OCI-LY7 (cell line): ENCODE results near the gene SLC9C2. TPM values are rescaled to one million over a fixed set of nuclear protein-coding genes. Genes with fewer than 3 reads are reported as not detected.

Source experiments
- BruUV-seq: library from RNA; stranded (reverse); fragments of 400-500 nt; replicated peaks from 2 replicates; lab custom pipeline; 2021; lab: Mats Ljungman, UMichigan
- CTCF ChIA-PET: fragments of 300-600 bp; sonication (Branson Sonifier 250); formaldehyde crosslinking; loops from one replicate; lab custom pipeline; 2022; ENCODE audit warnings: antibody characterized with exemption; ENCODE audit not compliant: unreplicated experiment; lab: Charles Lee
- POLR2A ChIA-PET: fragments of 300-600 bp; sonication (Branson Sonifier 250); formaldehyde crosslinking; loops from one replicate; lab custom pipeline; 2022; ENCODE audit warnings: antibody characterized with exemption; lab: Charles Lee
- DNase-seq: peaks from one replicate; pipeline ENCODE4 v3.0.0-alpha.2; 2015; ENCODE audit warnings: low spot score
- H2AFZ ChIP-seq: fragments of 200-600 bp; sonication (generic), shearing (Covaris generic); 2 replicates; pipeline ENCODE4 v1.6.1; 2014; ENCODE audit warnings: mild to moderate bottlenecking, antibody characterized with exemption, low read length, moderate library complexity
- H3K27ac ChIP-seq: fragments of 200-600 bp; sonication (generic); 2 replicates; pipeline ENCODE4 v1.5.1; 2014; ENCODE audit warnings: mixed run types, low read depth, mild to moderate bottlenecking, moderate library complexity, low read length, inconsistent platforms; ENCODE audit not compliant: poor library complexity, severe bottlenecking
- H3K36me3 ChIP-seq: fragments of 200-600 bp; sonication (generic); 2 replicates; pipeline ENCODE4 v1.6.1; 2014; ENCODE audit warnings: mild to moderate bottlenecking, antibody characterized with exemption, low read length, moderate library complexity, mixed read lengths; ENCODE audit not compliant: insufficient read depth
- H3K4me1 ChIP-seq: fragments of 200-600 bp; sonication (generic); 2 replicates; pipeline ENCODE4 v1.5.1; 2014; ENCODE audit warnings: mild to moderate bottlenecking, low read length; ENCODE audit not compliant: insufficient read depth, poor library complexity, severe bottlenecking
- H3K4me2 ChIP-seq: fragments of 200-600 bp; sonication (generic); 2 replicates; pipeline ENCODE4 v1.6.1; 2014; ENCODE audit warnings: mild to moderate bottlenecking, low read length
- H3K4me3 ChIP-seq: fragments of 200-600 bp; sonication (generic); 2 replicates; pipeline ENCODE4 v1.5.1; 2014; ENCODE audit warnings: mild to moderate bottlenecking, low read depth, low read length; ENCODE audit not compliant: poor library complexity, severe bottlenecking
- H3K79me2 ChIP-seq: fragments of 200-600 bp; sonication (generic); 2 replicates; pipeline ENCODE4 v1.6.1; 2016; ENCODE audit warnings: low read depth, mild to moderate bottlenecking, low read length, moderate library complexity, mixed read lengths; ENCODE audit not compliant: insufficient read depth
- H3K9me2 ChIP-seq: fragments of 200-600 bp; sonication (generic); 2 replicates; pipeline ENCODE4 v1.6.1; 2016; ENCODE audit warnings: mild to moderate bottlenecking, low read length, mixed read lengths; ENCODE audit not compliant: insufficient read depth
- H3K9me3 ChIP-seq: fragments of 200-600 bp; sonication (generic); 2 replicates; pipeline ENCODE4 v1.6.1; 2014; ENCODE audit warnings: mild to moderate bottlenecking, mixed run types, low read length, mixed read lengths
- H4K20me1 ChIP-seq: fragments of 200-600 bp; sonication (generic); 2 replicates; pipeline ENCODE4 v1.6.1; 2014; ENCODE audit warnings: mild to moderate bottlenecking, antibody characterized with exemption, low read length, moderate library complexity, mixed read lengths; ENCODE audit not compliant: insufficient read depth
- EZH2phosphoT487 ChIP-seq: fragments of 200-600 bp; sonication (generic); IDR thresholded peaks from 2 replicates; pipeline ENCODE4 v1.6.1; 2018; ENCODE audit warnings: low read depth, borderline replicate concordance, mild to moderate bottlenecking, mixed run types, antibody characterized with exemption, low read length, moderate library complexity, mixed read lengths
- intact Hi-C: fragments of 100-400 bp; cut with micrococcal nuclease; formaldehyde crosslinking; loops from one replicate; pipeline ENCODE4 v1.10.0; 2022; ENCODE audit not compliant: unreplicated experiment
- total RNA-seq, 2 experiments: library from RNA; depleted of rRNA in 1 of 2; stranded (reverse); fragments of >200 nt in 1 of 2; shearing (Covaris generic) in 1 of 2; gene quantifications; 2 replicates each; pipeline ENCODE4 v1.2.3, GENCODE V29; 2014 to 2022
- TF ChIP-seq, protein P1 (sequence below): fragments of 200-600 bp; sonication (generic); conservative IDR thresholded peaks from 2 replicates; pipeline ENCODE4 v1.5.1; 2014; ENCODE audit warnings: mild to moderate bottlenecking, antibody characterized with exemption, low read length, moderate library complexity, mixed read lengths

SLC9C2 gene
- total RNA-seq, 2 experiments from 2014 or later = not detected

DNA sequence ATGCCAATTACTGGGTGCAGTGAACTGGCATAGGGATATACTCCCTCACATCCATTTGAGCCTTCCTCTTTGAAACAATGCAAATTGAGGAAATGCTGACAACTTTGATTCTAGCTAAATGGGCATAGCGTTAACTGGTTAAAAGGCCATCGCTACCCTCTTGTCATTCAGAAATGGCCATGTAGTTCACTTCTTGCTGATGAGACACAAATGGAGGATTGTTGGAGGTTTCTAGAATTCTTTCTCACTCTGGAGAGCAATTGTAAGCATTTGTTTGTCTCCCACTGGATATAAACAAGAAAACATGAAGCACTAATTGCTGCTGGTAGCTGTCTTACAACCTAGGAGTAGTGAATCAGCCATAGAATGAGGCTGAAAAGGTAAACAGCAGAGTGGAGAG lies 111.4 kb downstream of the SLC9C2 start:
- Histone ChIP-seq H2AFZ (no peak overlapping the region), H3K4me1 (no peaks in the 10 kb centered on the region), H3K4me2 (no peak overlapping the region), H3K4me3 (no peak overlapping the region), H3K79me2 (no peaks in the 10 kb centered on the region), H3K9me2 (no peaks in the 10 kb centered on the region), H3K9me3 (no peaks in the 10 kb centered on the region), H3K27ac (no peak overlapping the region), H3K36me3 (peaks cover 35% of the 10 kb centered on the region), H4K20me1 (no peaks in the 10 kb centered on the region)
- DNase-seq = no peak
- ChIA-PET CTCF (interaction anchor here (0.6 kb wide), 1 partner anchor 15 kb away, joined by 3 read pairs; no protein-coding TSS in a partner anchor), POLR2A (interaction anchor here (2.2 kb wide), 1 partner anchor 13 kb away, joined by 6 read pairs; no protein-coding TSS in a partner anchor)
- intact Hi-C loops = no loop called here
- no TSS peak for BruUV-seq
- no peak for TF ChIP-seq EZH2phosphoT487
- TF ChIP-seq, protein P1, sequence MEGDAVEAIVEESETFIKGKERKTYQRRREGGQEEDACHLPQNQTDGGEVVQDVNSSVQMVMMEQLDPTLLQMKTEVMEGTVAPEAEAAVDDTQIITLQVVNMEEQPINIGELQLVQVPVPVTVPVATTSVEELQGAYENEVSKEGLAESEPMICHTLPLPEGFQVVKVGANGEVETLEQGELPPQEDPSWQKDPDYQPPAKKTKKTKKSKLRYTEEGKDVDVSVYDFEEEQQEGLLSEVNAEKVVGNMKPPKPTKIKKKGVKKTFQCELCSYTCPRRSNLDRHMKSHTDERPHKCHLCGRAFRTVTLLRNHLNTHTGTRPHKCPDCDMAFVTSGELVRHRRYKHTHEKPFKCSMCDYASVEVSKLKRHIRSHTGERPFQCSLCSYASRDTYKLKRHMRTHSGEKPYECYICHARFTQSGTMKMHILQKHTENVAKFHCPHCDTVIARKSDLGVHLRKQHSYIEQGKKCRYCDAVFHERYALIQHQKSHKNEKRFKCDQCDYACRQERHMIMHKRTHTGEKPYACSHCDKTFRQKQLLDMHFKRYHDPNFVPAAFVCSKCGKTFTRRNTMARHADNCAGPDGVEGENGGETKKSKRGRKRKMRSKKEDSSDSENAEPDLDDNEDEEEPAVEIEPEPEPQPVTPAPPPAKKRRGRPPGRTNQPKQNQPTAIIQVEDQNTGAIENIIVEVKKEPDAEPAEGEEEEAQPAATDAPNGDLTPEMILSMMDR = no peak

DNA sequence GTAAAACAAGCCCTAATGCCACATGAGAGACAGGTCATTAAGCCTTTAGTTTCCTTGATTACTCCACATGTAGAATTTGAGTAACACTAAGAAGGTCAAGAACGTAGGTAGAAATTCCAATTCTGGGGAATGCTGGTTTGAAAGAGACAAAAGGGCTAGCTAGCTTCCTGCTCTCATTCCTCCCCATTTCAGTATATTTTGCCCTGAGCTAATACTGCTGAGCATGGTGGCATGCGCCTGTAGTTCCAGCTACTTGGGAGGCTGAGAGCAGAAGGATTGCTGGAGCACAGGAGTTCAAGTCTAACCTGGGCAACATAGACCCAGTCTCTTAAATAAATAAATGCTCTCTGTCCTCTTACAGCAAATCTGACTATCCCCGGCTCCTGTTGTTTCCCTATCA lies 112.9 kb downstream of the SLC9C2 start:
- Histone ChIP-seq H4K20me1 (no peaks in the 10 kb centered on the region), H3K4me3 (no peak overlapping the region), H3K36me3 (peaks cover 51% of the 10 kb centered on the region), H3K4me1 (no peaks in the 10 kb centered on the region), H3K9me3 (no peaks in the 10 kb centered on the region), H3K79me2 (no peaks in the 10 kb centered on the region), H3K9me2 (no peaks in the 10 kb centered on the region), H3K27ac (no peak overlapping the region), H2AFZ (no peak overlapping the region), H3K4me2 (no peak overlapping the region)
- DNase-seq = no peak
- intact Hi-C loops = no loop called here
- TF ChIP-seq EZH2phosphoT487 = no peak
- TF ChIP-seq, protein P1 = no peak
- ChIA-PET CTCF (no interaction called here), POLR2A (interaction anchor here (2.2 kb wide), 1 partner anchor 11 kb away, joined by 6 read pairs; no protein-coding TSS in a partner anchor)
- no TSS peak for BruUV-seq

DNA sequence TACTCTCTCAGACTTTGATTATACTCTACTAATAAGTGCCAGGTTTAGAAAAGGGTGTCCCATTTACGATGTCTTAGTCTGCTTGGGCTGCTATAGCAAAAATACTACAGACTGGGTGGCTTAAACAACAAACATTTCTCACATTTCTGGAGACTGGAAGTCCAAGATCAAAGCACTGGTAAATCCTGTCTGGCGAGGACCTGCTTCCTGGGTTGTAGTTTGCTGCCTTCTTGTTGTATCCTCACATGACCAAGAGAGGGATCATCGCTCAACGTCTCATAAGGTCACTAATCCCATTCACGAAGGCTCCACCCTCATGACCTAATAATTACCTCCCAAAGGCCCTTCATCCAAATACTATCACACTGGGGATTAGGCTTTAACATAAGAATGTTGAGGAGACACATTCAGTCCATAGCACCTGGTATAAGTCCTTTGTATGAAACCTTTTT lies 113.7 kb downstream of the SLC9C2 start:
- CTCF ChIA-PET = no interaction called here
- Histone ChIP-seq H3K9me2 (no peaks in the 10 kb centered on the region), H3K4me3 (no peak overlapping the region), H3K36me3 (peaks cover 59% of the 10 kb centered on the region), H3K9me3 (no peaks in the 10 kb centered on the region), H3K79me2 (no peaks in the 10 kb centered on the region), H3K4me2 (no peak overlapping the region), H3K27ac (no peak overlapping the region), H2AFZ (no peak overlapping the region), H3K4me1 (no peaks in the 10 kb centered on the region), H4K20me1 (no peaks in the 10 kb centered on the region)
- intact Hi-C loops = no loop called here
- POLR2A ChIA-PET = no interaction called here
- no TSS peak for BruUV-seq
- DNase-seq = no peak
- TF ChIP-seq, protein P1 = no peak
- no peak for TF ChIP-seq EZH2phosphoT487
